DND-41 (cell line): ENCODE results near the gene PRAMEF15.
"Not testable (repeated sequence)": the region's sequence is repeated elsewhere in the genome, so short reads cannot be mapped to it uniquely, and the experiment has no call there.

ENCODE experiments used
- CTCF ChIP-seq: IDR thresholded peaks from 2 replicates; pipeline ENCODE4 v1.5.1; 2012; ENCODE audit warnings: borderline replicate concordance, low read length, moderate library complexity, mild to moderate bottlenecking; ENCODE audit not compliant: poor library complexity, severe bottlenecking; ENCODE audit errors: extremely low read depth
- EZH2 ChIP-seq: IDR thresholded peaks from 3 replicates; pipeline ENCODE4 v1.6.1; 2012; ENCODE audit warnings: borderline replicate concordance, low read depth, mild to moderate bottlenecking, moderate library complexity, low read length, inconsistent platforms; ENCODE audit not compliant: severe bottlenecking

- TF ChIP-seq CTCF, result peak; percentile 6
- TF ChIP-seq EZH2, result not testable (repeated sequence)
These were observed 39.1 kb downstream of the PRAMEF15 start for GRCh38 chr1:13354475-13354874.
